Right atrium auricular region (tissue), 2 donors: ENCODE results near the gene SYNE4. TPM values are rescaled to one million over a fixed set of nuclear protein-coding genes. Genes with fewer than 3 reads are reported as not detected.

Experiments
- DNase-seq: peaks from one replicate; pipeline ENCODE4 v3.0.0-alpha.2; 2019; ENCODE audit warnings: low spot score
- H3K27ac ChIP-seq, 2 donors: fragments of 200-600 bp; sonication (generic); 1 replicate in 1 of 2; 2 replicates in 1 of 2; pipeline ENCODE4 v1.5.1; 2016 to 2019
- H3K27me3 ChIP-seq, 2 donors: fragments of 200-600 bp; sonication (generic); one replicate each; pipeline versions ENCODE4 v1.5.1 to v1.6.0; 2017 to 2019
- H3K36me3 ChIP-seq: fragments of 200-600 bp; sonication (generic); one replicate; pipeline ENCODE4 v1.5.1; 2016
- H3K4me1 ChIP-seq, 2 donors: fragments of 200-600 bp; sonication (generic); one replicate each; pipeline versions ENCODE4 v1.5.1 to v1.6.0; 2017 to 2019
- H3K4me3 ChIP-seq, 2 donors: fragments of 200-600 bp; sonication (generic); 1 replicate in 1 of 2; 2 replicates in 1 of 2; pipeline ENCODE4 v1.5.1; 2017 to 2019; ENCODE audit warnings: mild to moderate bottlenecking in 1 of 2, moderate library complexity in 1 of 2
- H3K9me3 ChIP-seq, 2 donors: fragments of 200-600 bp; sonication (generic); one replicate each; pipeline ENCODE4 v1.5.1; 2019
- CTCF ChIP-seq, 2 donors: fragments of 200-600 bp; sonication (generic); IDR thresholded peaks; one replicate each; pipeline ENCODE4 v1.5.1; 2019; ENCODE audit warnings: antibody characterized with exemption in 2 of 2
- total RNA-seq, 2 donors: library from RNA; depleted of rRNA; stranded (reverse); fragments of >200 nt; gene quantifications; one replicate each; pipeline ENCODE4 v1.1.0, GENCODE V29; 2016

The SYNE4 gene
- total RNA-seq, 2 donors from 2014 or later, result not detected

GRCh38 chr19:35966771-35967170 lies 41.8 kb downstream of the SYNE4 start:
- Histone ChIP-seq H3K36me3 (no peaks in the 10 kb centered on the region), H3K27me3 (no peaks in the 10 kb centered on the region), H3K9me3 (no peaks in the 10 kb centered on the region), H3K4me1 (no peaks in the 10 kb centered on the region), H3K27ac (no peak overlapping the region), H3K4me3 (no peak overlapping the region)
- no peak for TF ChIP-seq CTCF (IDR thresholded peaks at IDR 0.05)
- DNase-seq, result no peak

GRCh38 chr19:35963514-35963913 lies 45.1 kb downstream of the SYNE4 start:
- Histone ChIP-seq H3K4me1 (peaks cover 0 to 11% of the 10 kb centered on the region in 2 donors), H3K27me3 (peaks cover 5 to 6% of the 10 kb centered on the region in 2 donors), H3K36me3 (no peaks in the 10 kb centered on the region), H3K27ac (no peak overlapping the region), H3K9me3 (no peaks in the 10 kb centered on the region), H3K4me3 (no peak overlapping the region)
- DNase-seq, result no peak
- TF ChIP-seq CTCF (IDR thresholded peaks at IDR 0.05), result no peak

- DNase-seq, result no peak
- no peaks in the 10 kb centered on the region for H3K36me3 ChIP-seq
- H3K27me3 ChIP-seq, result peaks cover 5 to 6% of the 10 kb centered on the region in 2 donors
- no peaks in the 10 kb centered on the region for H3K9me3 ChIP-seq
- no peak for TF ChIP-seq CTCF (IDR thresholded peaks at IDR 0.05)
- H3K4me3 ChIP-seq, result no peak overlapping the region
- H3K4me1 ChIP-seq, result peaks cover 0 to 11% of the 10 kb centered on the region in 2 donors
- no peak overlapping the region for H3K27ac ChIP-seq
Observed at GRCh38 chr19:35960432-35960972, 48.1 kb downstream of the SYNE4 start.

GRCh38 chr19:35959968-35960320 lies 48.7 kb downstream of the SYNE4 start:
- no peak overlapping the region for H3K4me3 ChIP-seq
- H3K4me1 ChIP-seq, result peaks cover 0 to 11% of the 10 kb centered on the region in 2 donors
- no peak overlapping the region for H3K27ac ChIP-seq
- TF ChIP-seq CTCF (IDR thresholded peaks at IDR 0.05), result no peak
- no peaks in the 10 kb centered on the region for H3K9me3 ChIP-seq
- no peaks in the 10 kb centered on the region for H3K36me3 ChIP-seq
- DNase-seq, result no peak
- H3K27me3 ChIP-seq, result peaks cover 5 to 6% of the 10 kb centered on the region in 2 donors

- Histone ChIP-seq H3K4me1 (peaks cover 0 to 11% of the 10 kb centered on the region in 2 donors), H3K4me3 (peak overlapping the region in 1 of 2 donors; percentile 11), H3K9me3 (no peaks in the 10 kb centered on the region), H3K27ac (no peak overlapping the region), H3K27me3 (peaks cover 5 to 6% of the 10 kb centered on the region in 2 donors), H3K36me3 (no peaks in the 10 kb centered on the region)
- no peak for DNase-seq
- peak in 1 of 2 donors; percentile 46 for TF ChIP-seq CTCF (IDR thresholded peaks at IDR 0.05)
Observed at GRCh38 chr19:35959040-35959967, 49.3 kb downstream of the SYNE4 start.
